Ovary (tissue), 9 donors: ENCODE data around the gene VPS35L. TPM values are rescaled to one million over a fixed set of nuclear protein-coding genes. Genes with fewer than 3 reads are reported as not detected.

Experiments
- DNase-seq, 5 donors: peaks; one replicate each; pipeline ENCODE4 v3.0.0-alpha.2; 2019 to 2020
- H3K27ac ChIP-seq, 2 donors: fragments of 200-600 bp; one replicate each; pipeline versions ENCODE4 v1.5.1 to v1.8.0; 2019 to 2022
- H3K27me3 ChIP-seq: fragments of 200-600 bp; one replicate; pipeline ENCODE4 v1.8.0; 2022
- H3K36me3 ChIP-seq: fragments of 200-600 bp; sonication (generic); one replicate; pipeline ENCODE4 v1.5.1; 2019
- H3K4me1 ChIP-seq: one replicate; pipeline ENCODE4 v1.8.1; 2013; ENCODE audit warnings: mild to moderate bottlenecking, moderate library complexity; ENCODE audit not compliant: insufficient read depth
- H3K4me3 ChIP-seq: fragments of 200-600 bp; sonication (generic); one replicate; pipeline ENCODE4 v1.5.1; 2017
- H3K9me3 ChIP-seq, 2 donors: fragments of 200-600 bp in 1 of 2; sonication (generic) in 1 of 2; one replicate each; pipeline versions ENCODE4 v1.5.1 to v1.8.1; 2013 to 2019; ENCODE audit warnings: mild to moderate bottlenecking in 1 of 2, moderate library complexity in 1 of 2
- EP300 ChIP-seq: sonication (generic); formaldehyde crosslinking; IDR thresholded peaks from one replicate; pipeline ENCODE4 v1.6.1; 2017; ENCODE audit warnings: antibody characterized with exemption
- POLR2A ChIP-seq: fragments of 450-650 bp; IDR thresholded peaks from one replicate; pipeline ENCODE4 v1.6.1; 2017; ENCODE audit warnings: antibody characterized with exemption, mild to moderate bottlenecking, moderate library complexity
- WGBS, 3 donors: extraction: QIAGEN DNeasy Blood & Tissue Kit in 1 of 3; methylation state at CpG; one replicate each; pipeline versions ENCODE4 v1.1.5 to v1.1.7; 2013 to 2017; 5-methylcytosine and 5-hydroxymethylcytosine counted together
- intact Hi-C, 4 donors: fragments of 100-400 bp; cut with DNase I; formaldehyde crosslinking; loops; one replicate each; pipeline versions ENCODE4 v1.11.0 to v1.15.1; 2022 to 2023
- polyA plus RNA-seq, 2 donors: library from polyadenylated mRNA; stranded (reverse); fragments of 200-250 nt in 1 of 2; fragments of 350-450 nt in 1 of 2; fragmentation: Illumina TruSeq in 1 of 2; extraction: RNeasy Lipid Tissue Mini Kit (QIAGEN cat#74804) in 1 of 2; gene quantifications; one replicate each; pipeline ENCODE4 v1.2.3, GENCODE V29; 2013 to 2014
- total RNA-seq, 7 donors: library from RNA; depleted of rRNA in 2 of 7; stranded (reverse); fragments of >200 nt in 2 of 7; fragmentation: NEBNext Ultra II Directional in 3 of 7; extraction: Animal tissue kit (Norgen Biotek cat#: 25700) in 3 of 7; gene quantifications; one replicate each; pipeline versions ENCODE4 v1.1.0 to v1.2.4, GENCODE V29; 2016 to 2023
- TF ChIP-seq, protein P1 (sequence below), 3 donors: fragments of 450-650 bp in 2 of 3; fragments of 200-600 bp in 1 of 3; IDR thresholded peaks; one replicate each; pipeline versions ENCODE4 v1.5.1 to v1.8.0; 2016 to 2022; ENCODE audit warnings: antibody characterized with exemption in 3 of 3, mild to moderate bottlenecking in 1 of 3
- donor health status: DM: no; HTN: no; CAD: no; lungs with moderate emphysema.
- donor health status: DM: no; HTN: no; CAD: no.
- donor health status: Bipolar disorder and iron deficiency.
- donor health status: DM: yes; HTN: yes; CAD: no.
- donor health status: DM: no; HTN: no; CAD: no.
- donor health status: DM: yes; HTN: yes; CAD: no.

Gene VPS35L
- total and polyA plus RNA-seq, 9 donors: 28.6 to 69.6 (median 50.7) TPM

GRCh38 chr16:19527161-19527560 is 28.3 kb upstream of the VPS35L start:
- no peaks in the 10 kb centered on the region for H3K9me3 ChIP-seq
- no peak overlapping the region for H3K27ac ChIP-seq
- no peak for TF ChIP-seq POLR2A
- TF ChIP-seq, protein P1, sequence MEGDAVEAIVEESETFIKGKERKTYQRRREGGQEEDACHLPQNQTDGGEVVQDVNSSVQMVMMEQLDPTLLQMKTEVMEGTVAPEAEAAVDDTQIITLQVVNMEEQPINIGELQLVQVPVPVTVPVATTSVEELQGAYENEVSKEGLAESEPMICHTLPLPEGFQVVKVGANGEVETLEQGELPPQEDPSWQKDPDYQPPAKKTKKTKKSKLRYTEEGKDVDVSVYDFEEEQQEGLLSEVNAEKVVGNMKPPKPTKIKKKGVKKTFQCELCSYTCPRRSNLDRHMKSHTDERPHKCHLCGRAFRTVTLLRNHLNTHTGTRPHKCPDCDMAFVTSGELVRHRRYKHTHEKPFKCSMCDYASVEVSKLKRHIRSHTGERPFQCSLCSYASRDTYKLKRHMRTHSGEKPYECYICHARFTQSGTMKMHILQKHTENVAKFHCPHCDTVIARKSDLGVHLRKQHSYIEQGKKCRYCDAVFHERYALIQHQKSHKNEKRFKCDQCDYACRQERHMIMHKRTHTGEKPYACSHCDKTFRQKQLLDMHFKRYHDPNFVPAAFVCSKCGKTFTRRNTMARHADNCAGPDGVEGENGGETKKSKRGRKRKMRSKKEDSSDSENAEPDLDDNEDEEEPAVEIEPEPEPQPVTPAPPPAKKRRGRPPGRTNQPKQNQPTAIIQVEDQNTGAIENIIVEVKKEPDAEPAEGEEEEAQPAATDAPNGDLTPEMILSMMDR (IDR thresholded peaks at IDR 0.05): no peak
- no peaks in the 10 kb centered on the region for H3K36me3 ChIP-seq
- H3K4me1 ChIP-seq: peaks cover 9% of the 10 kb centered on the region
- no peak overlapping the region for H3K4me3 ChIP-seq
- intact Hi-C loops: no loop called here
- no peak for DNase-seq
- 74 to 90% (median 77%) methylated on average over 1 of the region's 1 CpG for WGBS, 3 donors
- no peaks in the 10 kb centered on the region for H3K27me3 ChIP-seq

- no peaks in the 10 kb centered on the region for H3K9me3 ChIP-seq
- no peak for DNase-seq
- intact Hi-C loops: no loop called here
- H3K4me3 ChIP-seq: no peak overlapping the region
- TF ChIP-seq EP300 (no peak), POLR2A (no peak)
- TF ChIP-seq, protein P1 (IDR thresholded peaks at IDR 0.05): no peak
- WGBS, 3 donors: 94 to 98% (median 97%) methylated on average over 3 of the region's 3 CpGs
- H3K27me3 ChIP-seq: no peaks in the 10 kb centered on the region
- no peak overlapping the region for H3K27ac ChIP-seq
- peaks cover 7% of the 10 kb centered on the region for H3K4me1 ChIP-seq
- no peaks in the 10 kb centered on the region for H3K36me3 ChIP-seq
Observed at GRCh38 chr16:19528666-19529065, 26.8 kb upstream of the VPS35L start.

DNA sequence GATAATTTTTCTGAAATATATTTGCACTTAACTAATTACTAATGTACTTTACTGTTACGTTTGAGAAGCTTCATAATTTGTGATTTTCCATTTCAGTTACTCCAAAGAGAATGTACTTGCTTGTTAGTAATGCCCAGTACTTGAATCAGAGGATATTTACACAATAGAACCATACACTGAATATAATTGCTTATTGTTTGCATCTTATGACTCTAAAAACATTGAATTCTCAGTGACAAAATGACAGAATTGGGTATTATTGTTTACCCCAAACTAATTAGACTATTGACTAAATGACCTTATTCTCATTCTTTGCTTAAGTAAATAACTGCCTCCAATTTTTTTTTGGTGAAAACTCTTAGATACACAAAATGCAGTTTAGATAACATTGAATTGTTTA is 22.9 kb upstream of the VPS35L start:
- Histone ChIP-seq H3K9me3 (no peaks in the 10 kb centered on the region), H3K27ac (no peak overlapping the region), H3K4me3 (no peak overlapping the region), H3K4me1 (no peaks in the 10 kb centered on the region), H3K27me3 (no peaks in the 10 kb centered on the region), H3K36me3 (no peaks in the 10 kb centered on the region)
- 88 to 93% (median 93%) methylated on average over 1 of the region's 1 CpG for WGBS, 3 donors
- no peak for DNase-seq
- no peak for TF ChIP-seq POLR2A
- TF ChIP-seq, protein P1 (IDR thresholded peaks at IDR 0.05): no peak
- no peak for TF ChIP-seq EP300
- intact Hi-C loops: no loop called here

DNA sequence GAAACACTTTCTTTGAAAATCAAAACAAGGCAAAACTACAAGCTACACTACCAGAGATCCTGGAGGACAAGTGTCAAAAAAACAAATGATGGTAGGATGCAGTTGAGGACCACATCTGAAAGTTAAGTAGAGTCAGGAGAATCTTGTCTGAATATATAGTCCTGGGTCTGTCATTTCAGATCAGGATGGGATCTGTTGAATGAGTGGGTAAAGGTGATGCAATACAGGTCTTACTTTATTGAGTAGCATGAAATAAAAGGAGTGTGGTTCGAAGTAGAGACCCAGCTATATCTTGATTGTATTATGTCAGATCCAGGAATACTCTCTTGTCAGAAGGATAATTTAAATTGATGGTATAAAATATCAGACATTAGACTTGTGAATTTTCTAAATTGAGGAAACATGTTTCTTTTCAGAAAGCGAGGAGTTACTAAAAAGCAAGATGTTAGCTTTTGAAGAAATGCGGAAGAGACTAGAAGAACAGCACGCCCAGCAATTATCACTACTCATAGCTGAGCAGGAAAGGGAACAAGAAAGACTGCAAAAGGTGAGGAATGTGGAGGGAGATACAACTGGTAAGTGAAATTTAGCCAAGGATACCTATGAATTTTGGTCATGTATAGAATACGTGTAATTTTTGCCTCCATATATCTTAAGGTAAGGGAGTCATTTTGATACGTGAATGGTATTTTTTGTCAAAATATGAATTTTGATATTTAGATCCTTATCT is 15.1 kb upstream of the VPS35L start:
- WGBS, 3 donors: 94 to 96% (median 95%) methylated on average over 6 of the region's 6 CpGs
- intact Hi-C loops: no loop called here
- H3K27ac ChIP-seq: no peak overlapping the region
- no peak for DNase-seq
- H3K36me3 ChIP-seq: no peaks in the 10 kb centered on the region
- H3K9me3 ChIP-seq: no peaks in the 10 kb centered on the region
- H3K4me3 ChIP-seq: no peak overlapping the region
- no peaks in the 10 kb centered on the region for H3K27me3 ChIP-seq
- TF ChIP-seq, protein P1 (IDR thresholded peaks at IDR 0.05): no peak
- TF ChIP-seq EP300 (no peak), POLR2A (no peak)
- H3K4me1 ChIP-seq: no peaks in the 10 kb centered on the region
